Liver (tissue), 9 donors: ENCODE data around the gene SLC25A22. TPM values are rescaled to one million over a fixed set of nuclear protein-coding genes. Genes with fewer than 3 reads are reported as not detected.

Experiments used
- DNase-seq: peaks from one replicate; pipeline ENCODE4 v3.0.0-alpha.2; 2017; ENCODE audit warnings: low spot score
- H3K27ac ChIP-seq, 2 donors: one replicate each; pipeline ENCODE4 v1.7.0; 2013; ENCODE audit warnings: inconsistent platforms in 2 of 2, low read length in 2 of 2, control low read depth in 1 of 2, low read depth in 1 of 2, mild to moderate bottlenecking in 1 of 2
- H3K27me3 ChIP-seq, 4 donors: one replicate each; pipeline versions ENCODE4 v1.6.1 to v1.7.0; 2013; ENCODE audit warnings: low read length in 3 of 4, inconsistent platforms in 1 of 4, mild to moderate bottlenecking in 1 of 4, moderate library complexity in 1 of 4; ENCODE audit not compliant: control insufficient read depth in 4 of 4, insufficient read depth in 4 of 4
- H3K36me3 ChIP-seq, 4 donors: one replicate each; pipeline versions ENCODE4 v1.6.1 to v1.7.0; 2013; ENCODE audit warnings: low read length in 3 of 4, mild to moderate bottlenecking in 3 of 4, low read depth in 1 of 4, moderate library complexity in 1 of 4; ENCODE audit not compliant: control insufficient read depth in 4 of 4, insufficient read depth in 3 of 4
- H3K4me1 ChIP-seq, 4 donors: one replicate each; pipeline versions ENCODE4 v1.6.1 to v1.7.0; 2013; ENCODE audit warnings: low read length in 3 of 4, mild to moderate bottlenecking in 3 of 4, moderate library complexity in 1 of 4; ENCODE audit not compliant: control insufficient read depth in 4 of 4, insufficient read depth in 4 of 4
- H3K4me3 ChIP-seq, 3 donors: one replicate each; pipeline versions ENCODE4 v1.6.1 to v1.7.0; 2013; ENCODE audit warnings: low read length in 3 of 3, control low read depth in 1 of 3, low read depth in 1 of 3, mild to moderate bottlenecking in 1 of 3
- H3K9ac ChIP-seq, 2 donors: one replicate each; pipeline ENCODE4 v1.7.0; 2013; ENCODE audit warnings: low read length in 2 of 2, mild to moderate bottlenecking in 2 of 2, moderate library complexity in 2 of 2, control low read depth in 1 of 2, low read depth in 1 of 2
- H3K9me3 ChIP-seq, 4 donors: one replicate each; pipeline versions ENCODE4 v1.6.1 to v1.7.0; 2013; ENCODE audit warnings: low read length in 3 of 4; ENCODE audit not compliant: control insufficient read depth in 4 of 4
- ATF3 ChIP-seq: IDR thresholded peaks from 2 replicates; pipeline ENCODE4 v1.6.1; 2016; ENCODE audit warnings: antibody characterized with exemption
- CTCF ChIP-seq: fragments of 150-350 bp; IDR thresholded peaks from 2 replicates; pipeline ENCODE4 v1.5.1; 2017; ENCODE audit warnings: improper control_type of control experiment, low read depth, low read length; ENCODE audit not compliant: missing input control
- EGR1 ChIP-seq, 2 donors: IDR thresholded peaks; 2 replicates each; pipeline ENCODE4 v1.6.1; 2016 to 2018; ENCODE audit warnings: antibody characterized with exemption in 2 of 2, low read depth in 2 of 2
- FOXA1 ChIP-seq: IDR thresholded peaks from 2 replicates; pipeline ENCODE4 v1.6.1; 2016; ENCODE audit warnings: antibody characterized with exemption
- FOXA2 ChIP-seq: IDR thresholded peaks from 2 replicates; pipeline ENCODE4 v1.6.1; 2016; ENCODE audit warnings: antibody characterized with exemption
- GABPA ChIP-seq, 2 donors: IDR thresholded peaks in 1 of 2; conservative IDR thresholded peaks in 1 of 2; 2 replicates each; pipeline ENCODE4 v1.6.1; 2016; ENCODE audit warnings: antibody characterized with exemption in 2 of 2, mild to moderate bottlenecking in 1 of 2, moderate library complexity in 1 of 2
- HNF4A ChIP-seq, 2 donors: conservative IDR thresholded peaks; 2 replicates each; pipeline ENCODE4 v1.6.1; 2016; ENCODE audit warnings: antibody characterized with exemption in 2 of 2, mild to moderate bottlenecking in 2 of 2
- HNF4G ChIP-seq: IDR thresholded peaks from 2 replicates; pipeline ENCODE4 v1.6.1; 2016; ENCODE audit warnings: antibody characterized with exemption
- JUND ChIP-seq, 2 donors: IDR thresholded peaks; 2 replicates each; pipeline ENCODE4 v1.6.1; 2016; ENCODE audit warnings: antibody characterized with exemption in 2 of 2
- MAX ChIP-seq: IDR thresholded peaks from 2 replicates; pipeline ENCODE4 v1.6.1; 2016; ENCODE audit warnings: antibody characterized with exemption
- NR2F2 ChIP-seq: IDR thresholded peaks from 2 replicates; pipeline ENCODE4 v1.6.1; 2016; ENCODE audit warnings: antibody characterized with exemption
- RAD21 ChIP-seq, 2 donors: IDR thresholded peaks; 2 replicates each; pipeline ENCODE4 v1.6.1; 2016; ENCODE audit warnings: antibody characterized with exemption in 2 of 2, mild to moderate bottlenecking in 2 of 2
- REST ChIP-seq: IDR thresholded peaks from 2 replicates; pipeline ENCODE4 v1.6.1; 2016; ENCODE audit warnings: antibody characterized with exemption, mild to moderate bottlenecking
- RXRA ChIP-seq, 2 donors: IDR thresholded peaks; 2 replicates each; pipeline ENCODE4 v1.6.1; 2017 to 2018; ENCODE audit warnings: antibody characterized with exemption in 2 of 2, mild to moderate bottlenecking in 1 of 2
- SP1 ChIP-seq: IDR thresholded peaks from 2 replicates; pipeline ENCODE4 v1.6.1; 2018; ENCODE audit warnings: antibody characterized with exemption, mild to moderate bottlenecking
- TAF1 ChIP-seq: conservative IDR thresholded peaks from 2 replicates; pipeline ENCODE4 v1.6.1; 2016; ENCODE audit warnings: antibody characterized with exemption, mild to moderate bottlenecking
- YY1 ChIP-seq: IDR thresholded peaks from 2 replicates; pipeline ENCODE4 v1.6.1; 2016; ENCODE audit warnings: antibody characterized with exemption, mild to moderate bottlenecking
- ZBTB33 ChIP-seq: IDR thresholded peaks from 2 replicates; pipeline ENCODE4 v1.6.1; 2016; ENCODE audit warnings: antibody characterized with exemption
- WGBS: extraction: QIAGEN DNeasy Blood & Tissue Kit; methylation state at CpG from one replicate; pipeline ENCODE4 v1.1.7; 2013; 5-methylcytosine and 5-hydroxymethylcytosine counted together
- polyA plus RNA-seq, 2 donors: library from polyadenylated mRNA; stranded (reverse) in 1 of 2; unstranded in 1 of 2; fragments of 200-250 nt in 1 of 2; fragments of >200 nt in 1 of 2; fragmentation: Nextera tagmentation in 1 of 2; extraction: Ambion mirVana in 1 of 2; gene quantifications; one replicate each; pipeline versions ENCODE4 v1.2.1 to v1.2.3, GENCODE V29; 2013 to 2015
- total RNA-seq, 2 donors: library from RNA; depleted of rRNA; stranded (reverse); fragments of >200 nt; gene quantifications; one replicate each; pipeline ENCODE4 v1.2.3, GENCODE V29; 2014
- donor health status: healthy.
- donor health status: healthy.
- donor health status: healthy.
- donor health status: healthy.
- donor health status: healthy.

Gene SLC25A22
- total and polyA plus RNA-seq, 4 donors = 5.3 to 26.8 (median 12.1) TPM

- no peak for DNase-seq
- no peak overlapping the region for H3K27ac ChIP-seq
- H3K4me3 ChIP-seq = no peak overlapping the region
- no peaks in the 10 kb centered on the region for H3K9me3 ChIP-seq
- WGBS = 84% methylated on average over 11 of the region's 11 CpGs
- H3K27me3 ChIP-seq = no peaks in the 10 kb centered on the region
- no peak overlapping the region for H3K9ac ChIP-seq
- no peak for TF ChIP-seq CTCF
- no peak for TF ChIP-seq FOXA2
- TF ChIP-seq GABPA (IDR thresholded peaks at IDR 0.05 in 1 of 2, conservative IDR thresholded peaks at IDR 0.05 in 1 of 2) = no peak
- H3K36me3 ChIP-seq = peaks cover 3 to 23% (median 18%) of the 10 kb centered on the region in 4 donors
- peaks cover 4 to 27% (median 18%) of the 10 kb centered on the region in 4 donors for H3K4me1 ChIP-seq
Observed at GRCh38 chr11:816433-816779, 18.3 kb upstream of the SLC25A22 start.

- 91% methylated on average over 11 of the region's 11 CpGs for WGBS
- TF ChIP-seq ATF3 = no peak
- TF ChIP-seq JUND (IDR thresholded peaks at IDR 0.05) = no peak
- no peak for TF ChIP-seq REST
- no peak for TF ChIP-seq EGR1 (IDR thresholded peaks at IDR 0.05; ENCODE audit: low read depth in 2 of 2)
- TF ChIP-seq TAF1 = no peak
- no peak for TF ChIP-seq YY1
- TF ChIP-seq SP1 = no peak
- TF ChIP-seq HNF4A (conservative IDR thresholded peaks at IDR 0.05) = no peak
- no peak for TF ChIP-seq ZBTB33
- no peak for TF ChIP-seq RAD21 (IDR thresholded peaks at IDR 0.05)
- no peak for TF ChIP-seq CTCF
- no peak for TF ChIP-seq NR2F2
- no peak for TF ChIP-seq FOXA1
- TF ChIP-seq RXRA (IDR thresholded peaks at IDR 0.05) = no peak
- TF ChIP-seq GABPA (IDR thresholded peaks at IDR 0.05 in 1 of 2, conservative IDR thresholded peaks at IDR 0.05 in 1 of 2) = no peak
- no peak for TF ChIP-seq MAX
- no peak for TF ChIP-seq FOXA2
- no peak for TF ChIP-seq HNF4G
- Histone ChIP-seq H3K9me3 (no peaks in the 10 kb centered on the region), H3K4me1 (peaks cover 4 to 27% (median 19%) of the 10 kb centered on the region in 4 donors), H3K27ac (no peak overlapping the region), H3K9ac (no peak overlapping the region), H3K4me3 (no peak overlapping the region), H3K27me3 (no peaks in the 10 kb centered on the region), H3K36me3 (peaks cover 5 to 23% (median 19%) of the 10 kb centered on the region in 4 donors)
- DNase-seq = no peak
Observed at GRCh38 chr11:815675-816432, 17.8 kb upstream of the SLC25A22 start.
